WI38 (cell line): ENCODE measurements around the gene LPCAT2.

Source experiments
- H3K4me3 ChIP-seq: 2 replicates; pipeline ENCODE4 v1.5.1; 2011; ENCODE audit warnings: low read depth, mild to moderate bottlenecking, control low read depth, low read length
- TF ChIP-seq, protein P1 (sequence below): IDR thresholded peaks from 2 replicates; pipeline ENCODE4 v1.5.1; 2012; ENCODE audit warnings: low read depth, mild to moderate bottlenecking, control low read depth, low read length

LPCAT2 gene

DNA sequence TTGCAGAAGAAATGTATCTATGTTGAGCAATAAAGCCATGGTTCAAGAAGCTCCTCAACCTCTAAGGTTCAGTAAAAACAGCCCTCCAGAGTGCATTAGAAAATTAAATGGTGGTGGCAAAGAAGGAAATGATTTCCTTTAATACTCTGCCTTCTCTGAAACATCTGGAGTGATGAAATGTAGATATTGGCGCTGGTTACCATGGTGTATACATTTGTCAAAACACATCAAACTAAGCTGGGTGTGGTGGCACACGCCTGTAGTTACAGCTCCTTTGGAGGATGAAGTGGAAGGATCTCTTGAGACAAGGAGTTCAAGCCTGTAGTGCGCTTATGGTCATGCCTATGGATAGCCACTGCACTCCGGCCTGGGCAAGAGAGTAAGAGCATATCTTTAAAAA, 63.6 kb downstream of the LPCAT2 start:
- TF ChIP-seq, protein P1, sequence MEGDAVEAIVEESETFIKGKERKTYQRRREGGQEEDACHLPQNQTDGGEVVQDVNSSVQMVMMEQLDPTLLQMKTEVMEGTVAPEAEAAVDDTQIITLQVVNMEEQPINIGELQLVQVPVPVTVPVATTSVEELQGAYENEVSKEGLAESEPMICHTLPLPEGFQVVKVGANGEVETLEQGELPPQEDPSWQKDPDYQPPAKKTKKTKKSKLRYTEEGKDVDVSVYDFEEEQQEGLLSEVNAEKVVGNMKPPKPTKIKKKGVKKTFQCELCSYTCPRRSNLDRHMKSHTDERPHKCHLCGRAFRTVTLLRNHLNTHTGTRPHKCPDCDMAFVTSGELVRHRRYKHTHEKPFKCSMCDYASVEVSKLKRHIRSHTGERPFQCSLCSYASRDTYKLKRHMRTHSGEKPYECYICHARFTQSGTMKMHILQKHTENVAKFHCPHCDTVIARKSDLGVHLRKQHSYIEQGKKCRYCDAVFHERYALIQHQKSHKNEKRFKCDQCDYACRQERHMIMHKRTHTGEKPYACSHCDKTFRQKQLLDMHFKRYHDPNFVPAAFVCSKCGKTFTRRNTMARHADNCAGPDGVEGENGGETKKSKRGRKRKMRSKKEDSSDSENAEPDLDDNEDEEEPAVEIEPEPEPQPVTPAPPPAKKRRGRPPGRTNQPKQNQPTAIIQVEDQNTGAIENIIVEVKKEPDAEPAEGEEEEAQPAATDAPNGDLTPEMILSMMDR = no peak
- H3K4me3 ChIP-seq = no peak overlapping the region

- TF ChIP-seq, protein P1 = no peak
- no peak overlapping the region for H3K4me3 ChIP-seq
Observed at GRCh38 chr16:55574811-55575210, 65.9 kb downstream of the LPCAT2 start.

DNA sequence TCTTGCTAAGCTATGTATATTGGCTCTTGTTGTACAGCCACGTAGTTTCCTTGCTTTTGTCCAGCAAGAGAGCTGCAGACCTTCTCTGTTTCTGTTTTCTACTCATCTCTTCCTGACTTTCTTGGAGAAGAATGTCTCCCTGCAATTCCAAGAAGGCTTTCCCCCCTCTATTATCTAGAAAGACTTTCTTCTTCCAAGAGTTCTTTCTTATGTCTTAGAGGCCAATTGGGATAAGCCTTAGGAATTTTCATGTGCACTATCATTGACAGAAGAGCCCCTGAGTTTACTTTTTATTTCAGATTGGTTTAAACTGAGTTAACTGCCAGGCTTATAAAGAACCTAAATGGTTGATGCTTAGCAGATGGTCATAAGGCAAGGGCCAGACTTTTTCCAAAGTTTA, 66.6 kb downstream of the LPCAT2 start:
- TF ChIP-seq, protein P1 = no peak
- no peak overlapping the region for H3K4me3 ChIP-seq

DNA sequence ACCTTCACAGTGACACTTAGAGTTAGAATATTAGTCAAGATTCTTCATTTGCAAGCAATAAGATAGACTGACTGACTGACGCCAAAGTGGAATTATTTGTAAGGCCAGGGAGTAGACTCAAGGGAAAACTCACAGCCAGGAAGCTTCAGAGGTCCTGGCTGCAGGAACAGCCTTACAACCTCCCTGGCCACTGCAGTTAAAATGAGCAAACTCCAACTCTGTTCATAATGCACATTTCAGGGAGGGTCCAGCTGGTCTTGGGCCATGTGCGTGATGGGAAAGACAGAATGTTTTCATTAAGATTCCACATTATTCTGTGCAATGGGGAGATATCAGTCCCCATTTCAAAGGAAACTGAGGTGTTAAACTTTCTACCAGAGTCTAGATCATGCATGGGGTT, 67.5 kb downstream of the LPCAT2 start:
- TF ChIP-seq, protein P1 = no peak
- no peak overlapping the region for H3K4me3 ChIP-seq

DNA sequence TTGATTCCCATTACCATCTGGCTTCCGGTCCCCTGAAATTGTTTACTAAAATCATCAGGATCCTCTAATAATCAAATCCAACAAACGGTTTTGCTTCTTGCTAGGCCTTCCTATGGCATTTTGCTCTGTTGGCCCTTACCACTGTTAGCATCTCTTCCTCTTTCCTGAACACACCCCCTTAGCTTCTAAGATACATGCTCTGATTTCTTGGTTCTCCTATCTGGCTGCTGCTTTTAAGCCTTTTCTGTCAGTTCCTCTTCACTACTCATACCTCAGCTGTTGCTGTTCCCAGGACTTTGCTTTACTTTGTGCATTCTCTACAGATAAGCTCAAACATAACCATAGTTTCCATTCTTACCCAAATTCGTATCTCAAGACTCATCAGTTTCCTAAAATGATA, 69.0 kb downstream of the LPCAT2 start:
- H3K4me3 ChIP-seq = no peak overlapping the region
- TF ChIP-seq, protein P1 = no peak

DNA sequence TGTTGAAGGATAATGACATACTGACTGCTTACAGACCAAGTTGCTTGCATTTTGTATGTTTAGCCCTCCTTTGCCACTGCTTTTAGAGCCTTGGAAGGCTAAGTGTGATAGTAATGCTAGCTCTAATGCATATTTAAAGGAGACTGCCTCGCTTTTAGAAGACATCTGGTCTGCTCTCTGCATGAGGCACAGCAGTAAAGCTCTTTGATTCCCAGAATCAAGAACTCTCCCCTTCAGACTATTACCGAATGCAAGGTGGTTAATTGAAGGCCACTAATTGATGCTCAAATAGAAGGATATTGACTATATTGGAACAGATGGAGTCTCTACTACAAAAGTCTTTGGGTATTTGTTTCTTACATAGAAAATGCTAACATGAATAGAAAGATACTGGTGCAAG, 76.8 kb downstream of the LPCAT2 start:
- TF ChIP-seq, protein P1 = no peak
- H3K4me3 ChIP-seq = no peak overlapping the region

- TF ChIP-seq, protein P1 = no peak
- no peak overlapping the region for H3K4me3 ChIP-seq
Observed at GRCh38 chr16:55588799-55589198, 79.9 kb downstream of the LPCAT2 start.
